ENCODE measurements around the gene DNMT3L.

DNA sequence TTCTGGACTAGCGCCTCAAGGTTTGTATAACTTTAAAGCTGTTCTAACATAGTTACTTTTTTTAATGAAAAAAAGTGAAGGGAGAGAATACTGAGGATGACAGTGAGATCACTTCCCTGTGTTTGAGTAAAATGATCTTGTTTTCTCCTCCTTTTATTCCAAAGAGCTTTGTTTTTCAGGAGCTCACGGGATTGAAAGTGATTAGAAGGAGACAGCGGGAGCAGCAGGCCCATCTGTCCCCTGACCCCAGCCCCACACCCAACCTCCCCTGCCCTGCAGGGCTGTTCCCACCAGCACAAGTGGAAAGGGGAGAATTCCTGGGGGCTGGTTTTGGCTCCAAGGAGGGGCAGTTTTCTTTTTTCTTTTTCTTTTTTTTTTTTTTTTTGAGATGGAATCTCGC lies 2.1 kb upstream of the DNMT3L start:
- TF ChIP-seq, protein P1, sequence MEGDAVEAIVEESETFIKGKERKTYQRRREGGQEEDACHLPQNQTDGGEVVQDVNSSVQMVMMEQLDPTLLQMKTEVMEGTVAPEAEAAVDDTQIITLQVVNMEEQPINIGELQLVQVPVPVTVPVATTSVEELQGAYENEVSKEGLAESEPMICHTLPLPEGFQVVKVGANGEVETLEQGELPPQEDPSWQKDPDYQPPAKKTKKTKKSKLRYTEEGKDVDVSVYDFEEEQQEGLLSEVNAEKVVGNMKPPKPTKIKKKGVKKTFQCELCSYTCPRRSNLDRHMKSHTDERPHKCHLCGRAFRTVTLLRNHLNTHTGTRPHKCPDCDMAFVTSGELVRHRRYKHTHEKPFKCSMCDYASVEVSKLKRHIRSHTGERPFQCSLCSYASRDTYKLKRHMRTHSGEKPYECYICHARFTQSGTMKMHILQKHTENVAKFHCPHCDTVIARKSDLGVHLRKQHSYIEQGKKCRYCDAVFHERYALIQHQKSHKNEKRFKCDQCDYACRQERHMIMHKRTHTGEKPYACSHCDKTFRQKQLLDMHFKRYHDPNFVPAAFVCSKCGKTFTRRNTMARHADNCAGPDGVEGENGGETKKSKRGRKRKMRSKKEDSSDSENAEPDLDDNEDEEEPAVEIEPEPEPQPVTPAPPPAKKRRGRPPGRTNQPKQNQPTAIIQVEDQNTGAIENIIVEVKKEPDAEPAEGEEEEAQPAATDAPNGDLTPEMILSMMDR (IDR thresholded peaks at IDR 0.05) = no peak
- TF ChIP-seq EP300 (IDR thresholded peaks at IDR 0.05) = no peak
- no peak for TF ChIP-seq POLR2A (IDR thresholded peaks at IDR 0.05)
